Thoracic aorta (tissue), 2 donors: Measurements from ENCODE around the gene ZDHHC4. TPM values are rescaled to one million over a fixed set of nuclear protein-coding genes. Genes with fewer than 3 reads are reported as not detected.

Experiments used
- ATAC-seq: fragments of 150-250 bp; one replicate; pipeline ENCODE4 v1.8.0; 2017; ENCODE audit warnings: low read depth; ENCODE audit not compliant: insufficient number of reproducible peaks, low FRiP score
- DNase-seq: peaks from one replicate; pipeline ENCODE4 v3.0.0-alpha.2; 2020; ENCODE audit warnings: low spot score
- H3K27ac ChIP-seq, 2 donors: fragments of 200-600 bp; sonication (generic); 1 replicate in 1 of 2; 2 replicates in 1 of 2; pipeline ENCODE4 v1.5.1; 2016; ENCODE audit warnings: mild to moderate bottlenecking in 2 of 2, moderate library complexity in 2 of 2
- H3K27me3 ChIP-seq: fragments of 200-600 bp; sonication (generic); replicated peaks from 2 replicates; pipeline ENCODE4 v1.6.0; 2016; ENCODE audit warnings: mild to moderate bottlenecking; ENCODE audit not compliant: insufficient read depth
- H3K36me3 ChIP-seq: fragments of 200-600 bp; sonication (generic); one replicate; pipeline ENCODE4 v1.5.1; 2016
- H3K4me1 ChIP-seq, 2 donors: fragments of 200-600 bp; sonication (generic); 1 replicate in 1 of 2; 2 replicates in 1 of 2; pipeline versions ENCODE4 v1.5.1 to v1.6.0; 2016; ENCODE audit warnings: low read depth in 2 of 2, mild to moderate bottlenecking in 1 of 2; ENCODE audit not compliant: control insufficient read depth in 1 of 2
- H3K4me3 ChIP-seq: fragments of 200-600 bp; sonication (generic); 2 replicates; pipeline ENCODE4 v1.5.1; 2016; ENCODE audit warnings: mild to moderate bottlenecking
- H3K9me3 ChIP-seq: fragments of 200-600 bp; sonication (generic); 2 replicates; pipeline ENCODE4 v1.5.1; 2016
- total RNA-seq, 2 donors: library from RNA; depleted of rRNA; stranded (reverse); fragments of >200 nt; gene quantifications; one replicate each; pipeline versions ENCODE4 v1.1.0 to v1.2.3, GENCODE V29; 2016
- TF ChIP-seq, protein P1 (sequence below): fragments of 200-600 bp; sonication (generic); IDR thresholded peaks from one replicate; pipeline ENCODE4 v1.5.1; 2019; ENCODE audit warnings: antibody characterized with exemption

ZDHHC4 gene
- total RNA-seq, 2 donors from 2014 or later: 35.3 to 101 TPM

DNA sequence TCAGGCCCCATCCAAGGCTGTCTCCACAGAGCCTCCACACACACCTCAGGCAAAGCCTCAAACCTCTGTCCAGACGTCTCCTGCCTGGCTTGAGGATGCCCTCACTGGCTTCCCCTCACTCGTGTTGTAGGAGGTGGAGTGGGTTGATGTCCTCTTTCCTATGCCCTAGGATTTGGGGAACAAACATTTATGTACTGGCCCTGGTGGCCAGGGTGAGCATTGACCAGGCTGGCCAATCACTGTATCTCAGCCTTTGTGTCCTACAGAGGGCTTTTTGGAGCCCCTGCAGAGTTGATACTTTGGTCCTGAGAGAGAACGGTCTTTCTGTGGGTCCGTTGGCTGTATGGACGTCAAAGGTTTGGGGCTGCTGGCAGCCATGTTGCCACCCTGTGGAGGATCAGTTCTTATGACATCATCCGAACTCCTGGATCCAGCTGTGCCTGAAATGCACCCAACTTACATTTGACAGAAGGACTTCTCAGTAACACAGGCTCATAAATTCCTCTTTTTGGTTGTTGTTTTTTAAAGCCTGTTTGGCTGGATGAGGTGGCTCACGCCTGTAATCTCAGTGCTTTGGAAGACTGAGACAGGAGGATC lies 23.7 kb upstream of the ZDHHC4 start:
- ATAC-seq: no peak
- no peak for DNase-seq
- no peaks in the 10 kb centered on the region for H3K9me3 ChIP-seq
- H3K27me3 ChIP-seq: no peaks in the 10 kb centered on the region
- H3K27ac ChIP-seq: no peak overlapping the region
- TF ChIP-seq, protein P1, sequence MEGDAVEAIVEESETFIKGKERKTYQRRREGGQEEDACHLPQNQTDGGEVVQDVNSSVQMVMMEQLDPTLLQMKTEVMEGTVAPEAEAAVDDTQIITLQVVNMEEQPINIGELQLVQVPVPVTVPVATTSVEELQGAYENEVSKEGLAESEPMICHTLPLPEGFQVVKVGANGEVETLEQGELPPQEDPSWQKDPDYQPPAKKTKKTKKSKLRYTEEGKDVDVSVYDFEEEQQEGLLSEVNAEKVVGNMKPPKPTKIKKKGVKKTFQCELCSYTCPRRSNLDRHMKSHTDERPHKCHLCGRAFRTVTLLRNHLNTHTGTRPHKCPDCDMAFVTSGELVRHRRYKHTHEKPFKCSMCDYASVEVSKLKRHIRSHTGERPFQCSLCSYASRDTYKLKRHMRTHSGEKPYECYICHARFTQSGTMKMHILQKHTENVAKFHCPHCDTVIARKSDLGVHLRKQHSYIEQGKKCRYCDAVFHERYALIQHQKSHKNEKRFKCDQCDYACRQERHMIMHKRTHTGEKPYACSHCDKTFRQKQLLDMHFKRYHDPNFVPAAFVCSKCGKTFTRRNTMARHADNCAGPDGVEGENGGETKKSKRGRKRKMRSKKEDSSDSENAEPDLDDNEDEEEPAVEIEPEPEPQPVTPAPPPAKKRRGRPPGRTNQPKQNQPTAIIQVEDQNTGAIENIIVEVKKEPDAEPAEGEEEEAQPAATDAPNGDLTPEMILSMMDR: no peak
- H3K4me3 ChIP-seq: no peak overlapping the region
- no peaks in the 10 kb centered on the region for H3K36me3 ChIP-seq
- no peaks in the 10 kb centered on the region for H3K4me1 ChIP-seq

DNA sequence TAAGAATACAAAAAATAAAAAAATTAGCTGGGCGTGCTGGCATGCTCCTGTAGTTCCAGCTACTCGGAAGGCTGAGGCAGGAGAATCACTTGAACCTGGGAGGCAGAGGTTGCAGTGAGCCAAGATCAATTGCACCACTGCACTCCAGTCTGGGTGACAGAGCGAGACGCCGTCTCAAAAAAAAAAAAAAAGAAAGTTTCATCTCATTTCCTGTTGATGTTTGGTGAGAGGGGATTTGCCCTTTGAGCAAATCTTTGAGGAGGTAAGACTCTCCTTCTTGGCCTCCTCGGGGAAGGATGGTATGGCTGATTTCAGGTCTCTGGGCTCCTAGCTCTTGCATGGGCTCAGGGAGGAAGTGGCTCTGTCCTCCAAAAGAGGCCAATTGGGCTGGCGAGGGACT lies 22.4 kb upstream of the ZDHHC4 start:
- no peaks in the 10 kb centered on the region for H3K36me3 ChIP-seq
- no peaks in the 10 kb centered on the region for H3K27me3 ChIP-seq
- no peak overlapping the region for H3K4me3 ChIP-seq
- TF ChIP-seq, protein P1: no peak
- no peaks in the 10 kb centered on the region for H3K9me3 ChIP-seq
- H3K27ac ChIP-seq: no peak overlapping the region
- ATAC-seq (no peak), DNase-seq (no peak)
- no peaks in the 10 kb centered on the region for H3K4me1 ChIP-seq

DNA sequence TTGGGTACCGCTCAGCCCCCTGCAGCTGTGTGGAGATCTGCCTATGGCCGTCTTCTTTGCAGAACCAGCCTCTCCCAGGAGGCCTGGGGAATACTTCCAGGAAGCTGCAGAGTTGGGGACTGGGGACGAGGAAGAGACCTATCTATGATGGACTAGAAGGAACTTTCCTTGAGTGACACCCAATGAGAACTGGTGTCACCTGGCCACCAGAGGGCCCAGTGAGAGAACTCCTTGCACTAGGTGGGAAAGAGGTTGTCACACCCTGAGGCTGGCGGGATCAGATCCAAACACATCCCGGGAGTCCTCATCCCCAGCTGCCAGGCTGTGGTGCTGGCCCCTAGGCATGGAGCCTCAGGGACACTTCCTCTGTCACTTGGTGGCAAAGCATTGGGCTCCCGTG lies 21.1 kb upstream of the ZDHHC4 start:
- H3K27ac ChIP-seq: no peak overlapping the region
- H3K4me1 ChIP-seq: no peaks in the 10 kb centered on the region
- TF ChIP-seq, protein P1: no peak
- ATAC-seq: no peak
- no peaks in the 10 kb centered on the region for H3K9me3 ChIP-seq
- H3K36me3 ChIP-seq: no peaks in the 10 kb centered on the region
- H3K4me3 ChIP-seq: no peak overlapping the region
- no peak for DNase-seq
- H3K27me3 ChIP-seq: no peaks in the 10 kb centered on the region

DNA sequence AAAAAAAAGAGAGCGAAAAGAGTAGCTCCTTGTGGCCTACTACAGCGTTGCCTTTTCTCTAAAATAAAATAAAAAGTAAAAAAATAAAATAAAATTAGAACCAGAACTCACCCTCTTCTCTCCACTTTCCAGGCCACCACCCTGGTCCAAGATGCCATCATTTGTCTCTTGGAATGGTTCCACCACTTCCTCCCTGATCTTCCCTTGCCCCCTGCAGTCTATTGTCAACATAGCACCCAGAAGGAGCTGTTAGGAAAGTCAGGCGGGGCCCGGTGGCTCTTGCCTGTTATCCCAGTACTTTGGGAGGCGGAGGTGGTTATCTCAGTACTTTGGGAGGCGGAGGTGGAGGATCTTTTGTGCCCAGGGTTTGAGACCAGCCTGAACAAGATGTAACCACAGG lies 18.4 kb upstream of the ZDHHC4 start:
- Histone ChIP-seq H3K36me3 (no peaks in the 10 kb centered on the region), H3K27me3 (no peaks in the 10 kb centered on the region), H3K27ac (no peak overlapping the region), H3K9me3 (no peaks in the 10 kb centered on the region), H3K4me3 (no peak overlapping the region), H3K4me1 (peaks cover 0 to 2% of the 10 kb centered on the region in 2 donors)
- ATAC-seq (no peak), DNase-seq (no peak)
- TF ChIP-seq, protein P1: no peak

DNA sequence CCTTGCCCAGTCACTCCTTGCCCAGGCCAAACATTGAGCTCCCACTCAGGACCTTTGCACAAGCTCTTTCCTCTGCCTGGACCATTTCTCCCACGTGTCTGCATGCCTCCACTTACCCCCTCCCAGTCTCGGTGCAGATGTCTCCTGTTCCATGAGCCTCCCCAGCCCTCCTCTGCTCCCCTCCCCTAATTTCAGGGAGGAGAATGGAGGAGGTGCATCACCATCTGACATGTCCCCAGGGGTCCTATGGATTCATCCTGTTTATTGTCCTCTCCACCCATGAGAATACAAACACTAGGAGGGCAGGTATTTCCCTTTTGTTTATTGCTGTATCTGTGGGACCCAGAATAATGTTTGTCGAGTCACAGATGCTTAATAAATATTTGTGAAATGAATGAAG lies 17.4 kb upstream of the ZDHHC4 start:
- no peaks in the 10 kb centered on the region for H3K36me3 ChIP-seq
- H3K4me1 ChIP-seq: peaks cover 0 to 12% of the 10 kb centered on the region in 2 donors
- no peak for DNase-seq
- H3K4me3 ChIP-seq: no peak overlapping the region
- H3K9me3 ChIP-seq: no peaks in the 10 kb centered on the region
- TF ChIP-seq, protein P1: no peak
- no peak for ATAC-seq
- no peak overlapping the region for H3K27ac ChIP-seq
- H3K27me3 ChIP-seq: no peaks in the 10 kb centered on the region
